Liver (tissue), 9 donors: ENCODE data around the gene ZDHHC19. TPM values are rescaled to one million over a fixed set of nuclear protein-coding genes. Genes with fewer than 3 reads are reported as not detected.
"Not testable (repeated sequence)": the region's sequence is repeated elsewhere in the genome, so short reads cannot be mapped to it uniquely, and the experiment has no call there.

Experiments used
- DNase-seq: peaks from one replicate; pipeline ENCODE4 v3.0.0-alpha.2; 2017; ENCODE audit warnings: low spot score
- H3K27ac ChIP-seq, 2 donors: one replicate each; pipeline ENCODE4 v1.7.0; 2013; ENCODE audit warnings: inconsistent platforms in 2 of 2, low read length in 2 of 2, control low read depth in 1 of 2, low read depth in 1 of 2, mild to moderate bottlenecking in 1 of 2
- H3K27me3 ChIP-seq, 4 donors: one replicate each; pipeline versions ENCODE4 v1.6.1 to v1.7.0; 2013; ENCODE audit warnings: low read length in 3 of 4, inconsistent platforms in 1 of 4, mild to moderate bottlenecking in 1 of 4, moderate library complexity in 1 of 4; ENCODE audit not compliant: control insufficient read depth in 4 of 4, insufficient read depth in 4 of 4
- H3K36me3 ChIP-seq, 4 donors: one replicate each; pipeline versions ENCODE4 v1.6.1 to v1.7.0; 2013; ENCODE audit warnings: low read length in 3 of 4, mild to moderate bottlenecking in 3 of 4, low read depth in 1 of 4, moderate library complexity in 1 of 4; ENCODE audit not compliant: control insufficient read depth in 4 of 4, insufficient read depth in 3 of 4
- H3K4me1 ChIP-seq, 4 donors: one replicate each; pipeline versions ENCODE4 v1.6.1 to v1.7.0; 2013; ENCODE audit warnings: low read length in 3 of 4, mild to moderate bottlenecking in 3 of 4, moderate library complexity in 1 of 4; ENCODE audit not compliant: control insufficient read depth in 4 of 4, insufficient read depth in 4 of 4
- H3K4me3 ChIP-seq, 3 donors: one replicate each; pipeline versions ENCODE4 v1.6.1 to v1.7.0; 2013; ENCODE audit warnings: low read length in 3 of 3, control low read depth in 1 of 3, low read depth in 1 of 3, mild to moderate bottlenecking in 1 of 3
- H3K9ac ChIP-seq, 2 donors: one replicate each; pipeline ENCODE4 v1.7.0; 2013; ENCODE audit warnings: low read length in 2 of 2, mild to moderate bottlenecking in 2 of 2, moderate library complexity in 2 of 2, control low read depth in 1 of 2, low read depth in 1 of 2
- H3K9me3 ChIP-seq, 4 donors: one replicate each; pipeline versions ENCODE4 v1.6.1 to v1.7.0; 2013; ENCODE audit warnings: low read length in 3 of 4; ENCODE audit not compliant: control insufficient read depth in 4 of 4
- EGR1 ChIP-seq, 2 donors: IDR thresholded peaks; 2 replicates each; pipeline ENCODE4 v1.6.1; 2016 to 2018; ENCODE audit warnings: antibody characterized with exemption in 2 of 2, low read depth in 2 of 2
- FOXA1 ChIP-seq: IDR thresholded peaks from 2 replicates; pipeline ENCODE4 v1.6.1; 2016; ENCODE audit warnings: antibody characterized with exemption
- FOXA2 ChIP-seq: IDR thresholded peaks from 2 replicates; pipeline ENCODE4 v1.6.1; 2016; ENCODE audit warnings: antibody characterized with exemption
- GABPA ChIP-seq, 2 donors: IDR thresholded peaks in 1 of 2; conservative IDR thresholded peaks in 1 of 2; 2 replicates each; pipeline ENCODE4 v1.6.1; 2016; ENCODE audit warnings: antibody characterized with exemption in 2 of 2, mild to moderate bottlenecking in 1 of 2, moderate library complexity in 1 of 2
- HNF4A ChIP-seq, 2 donors: conservative IDR thresholded peaks; 2 replicates each; pipeline ENCODE4 v1.6.1; 2016; ENCODE audit warnings: antibody characterized with exemption in 2 of 2, mild to moderate bottlenecking in 2 of 2
- HNF4G ChIP-seq: IDR thresholded peaks from 2 replicates; pipeline ENCODE4 v1.6.1; 2016; ENCODE audit warnings: antibody characterized with exemption
- JUND ChIP-seq, 2 donors: IDR thresholded peaks; 2 replicates each; pipeline ENCODE4 v1.6.1; 2016; ENCODE audit warnings: antibody characterized with exemption in 2 of 2
- NR2F2 ChIP-seq: IDR thresholded peaks from 2 replicates; pipeline ENCODE4 v1.6.1; 2016; ENCODE audit warnings: antibody characterized with exemption
- RAD21 ChIP-seq, 2 donors: IDR thresholded peaks; 2 replicates each; pipeline ENCODE4 v1.6.1; 2016; ENCODE audit warnings: antibody characterized with exemption in 2 of 2, mild to moderate bottlenecking in 2 of 2
- RXRA ChIP-seq, 2 donors: IDR thresholded peaks; 2 replicates each; pipeline ENCODE4 v1.6.1; 2017 to 2018; ENCODE audit warnings: antibody characterized with exemption in 2 of 2, mild to moderate bottlenecking in 1 of 2
- SP1 ChIP-seq: IDR thresholded peaks from 2 replicates; pipeline ENCODE4 v1.6.1; 2018; ENCODE audit warnings: antibody characterized with exemption, mild to moderate bottlenecking
- TAF1 ChIP-seq: conservative IDR thresholded peaks from 2 replicates; pipeline ENCODE4 v1.6.1; 2016; ENCODE audit warnings: antibody characterized with exemption, mild to moderate bottlenecking
- YY1 ChIP-seq: IDR thresholded peaks from 2 replicates; pipeline ENCODE4 v1.6.1; 2016; ENCODE audit warnings: antibody characterized with exemption, mild to moderate bottlenecking
- WGBS: extraction: QIAGEN DNeasy Blood & Tissue Kit; methylation state at CpG from one replicate; pipeline ENCODE4 v1.1.7; 2013; 5-methylcytosine and 5-hydroxymethylcytosine counted together
- polyA plus RNA-seq, 2 donors: library from polyadenylated mRNA; stranded (reverse) in 1 of 2; unstranded in 1 of 2; fragments of 200-250 nt in 1 of 2; fragments of >200 nt in 1 of 2; fragmentation: Nextera tagmentation in 1 of 2; extraction: Ambion mirVana in 1 of 2; gene quantifications; one replicate each; pipeline versions ENCODE4 v1.2.1 to v1.2.3, GENCODE V29; 2013 to 2015
- total RNA-seq, 2 donors: library from RNA; depleted of rRNA; stranded (reverse); fragments of >200 nt; gene quantifications; one replicate each; pipeline ENCODE4 v1.2.3, GENCODE V29; 2014
- TF ChIP-seq, protein P1 (sequence below): IDR thresholded peaks from 2 replicates; pipeline ENCODE4 v1.6.1; 2016; ENCODE audit warnings: antibody characterized with exemption
- donor health status: healthy.
- donor health status: healthy.
- donor health status: healthy.
- donor health status: healthy.
- donor health status: healthy.

ZDHHC19 gene
- total and polyA plus RNA-seq, 4 donors = 0.42 to 1.5 (median 0.81) TPM

DNA sequence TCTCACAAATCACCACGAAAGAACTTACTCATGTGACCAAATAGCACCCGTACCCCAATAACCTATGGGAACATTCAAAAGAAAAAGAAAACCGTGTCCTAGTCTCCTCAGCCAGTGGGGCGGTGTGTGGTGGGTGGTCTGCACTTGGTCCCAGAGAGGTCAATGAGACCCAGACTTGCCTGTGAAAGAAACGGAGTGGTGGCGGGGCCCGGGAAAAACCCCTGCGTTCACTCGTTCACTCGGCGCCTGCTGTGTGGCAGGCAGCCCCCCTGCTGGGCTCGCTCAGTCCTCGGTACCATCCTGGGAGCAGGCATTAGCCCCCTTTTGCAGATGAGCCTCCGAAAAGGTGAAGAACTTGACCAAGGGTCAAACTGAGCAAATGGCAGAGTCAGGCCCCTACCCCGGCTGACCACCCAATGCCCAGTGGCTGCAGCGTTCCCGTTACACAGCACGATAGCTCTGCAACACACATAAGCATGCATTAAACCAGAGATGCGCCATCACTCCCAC is 36.0 kb downstream of the ZDHHC19 start:
- DNase-seq = no peak
- H3K4me1 ChIP-seq = peaks cover 0 to 12% (median 6%) of the 10 kb centered on the region in 4 donors
- H3K27ac ChIP-seq = no peak overlapping the region
- TF ChIP-seq FOXA2 (no peak), FOXA1 (no peak), RXRA (IDR thresholded peaks at IDR 0.05) (no peak)
- H3K9ac ChIP-seq = no peak overlapping the region
- WGBS = 93% methylated on average over 19 of the region's 19 CpGs
- H3K27me3 ChIP-seq = no peaks in the 10 kb centered on the region
- H3K4me3 ChIP-seq = no peak overlapping the region
- no peaks in the 10 kb centered on the region for H3K36me3 ChIP-seq
- H3K9me3 ChIP-seq = no peaks in the 10 kb centered on the region

DNA sequence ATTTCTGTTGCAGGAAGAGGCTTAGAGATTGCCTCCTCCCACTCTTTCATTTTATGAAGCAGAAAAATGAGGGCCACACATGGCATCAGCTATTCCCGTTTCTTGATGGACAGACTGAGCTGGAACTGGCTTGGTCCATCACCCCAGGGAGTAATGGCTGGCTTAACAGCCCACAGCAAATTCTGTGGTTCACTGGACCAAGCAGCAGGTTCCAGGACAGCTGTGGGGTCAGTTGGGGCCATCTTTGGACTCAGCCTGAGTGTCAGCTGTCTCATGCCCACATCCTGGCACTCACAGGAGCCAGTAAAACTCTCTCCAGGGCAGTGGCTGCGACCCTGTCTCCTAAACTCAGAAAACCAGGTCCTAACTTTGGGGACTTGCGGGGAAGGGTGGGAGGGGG is 36.5 kb downstream of the ZDHHC19 start:
- H3K9ac ChIP-seq = no peak overlapping the region
- H3K4me1 ChIP-seq = peaks cover 0 to 10% (median 6%) of the 10 kb centered on the region in 4 donors
- H3K4me3 ChIP-seq = no peak overlapping the region
- no peaks in the 10 kb centered on the region for H3K27me3 ChIP-seq
- TF ChIP-seq RAD21 (IDR thresholded peaks at IDR 0.05) = no peak
- no peak for TF ChIP-seq FOXA1
- TF ChIP-seq SP1 = no peak
- TF ChIP-seq HNF4A (conservative IDR thresholded peaks at IDR 0.05) = no peak
- TF ChIP-seq EGR1 (IDR thresholded peaks at IDR 0.05; ENCODE audit: low read depth in 2 of 2) = no peak
- no peak for TF ChIP-seq YY1
- no peak for TF ChIP-seq NR2F2
- DNase-seq = no peak
- H3K36me3 ChIP-seq = no peaks in the 10 kb centered on the region
- WGBS = 94% methylated on average over 3 of the region's 3 CpGs
- no peaks in the 10 kb centered on the region for H3K9me3 ChIP-seq
- H3K27ac ChIP-seq = no peak overlapping the region

DNA sequence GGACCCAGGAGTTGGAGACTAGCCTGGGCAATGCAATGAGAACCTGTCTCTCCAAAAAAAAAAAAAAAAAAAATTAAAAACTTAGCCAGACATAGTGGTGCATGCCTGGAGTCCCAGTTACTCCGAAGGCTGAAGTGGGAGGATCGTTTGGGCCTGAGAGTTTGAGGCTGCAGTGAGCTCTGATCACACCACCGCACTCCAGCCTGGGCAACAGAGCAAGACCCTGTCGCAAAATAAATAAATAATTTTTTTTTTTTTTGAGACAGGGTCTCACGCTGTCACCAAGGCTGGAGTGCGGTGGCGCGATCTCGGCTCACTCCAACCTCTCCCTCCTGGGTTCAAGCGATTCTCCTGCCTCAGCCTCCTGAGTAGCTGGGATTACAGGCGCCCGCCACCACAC is 40.9 kb downstream of the ZDHHC19 start:
- H3K4me3 ChIP-seq, H3K9me3 ChIP-seq, H3K36me3 ChIP-seq, H3K9ac ChIP-seq, H3K27me3 ChIP-seq, DNase-seq, H3K4me1 ChIP-seq, H3K27ac ChIP-seq: not testable (repeated sequence)
- 97% methylated on average over 12 of the region's 12 CpGs for WGBS

DNA sequence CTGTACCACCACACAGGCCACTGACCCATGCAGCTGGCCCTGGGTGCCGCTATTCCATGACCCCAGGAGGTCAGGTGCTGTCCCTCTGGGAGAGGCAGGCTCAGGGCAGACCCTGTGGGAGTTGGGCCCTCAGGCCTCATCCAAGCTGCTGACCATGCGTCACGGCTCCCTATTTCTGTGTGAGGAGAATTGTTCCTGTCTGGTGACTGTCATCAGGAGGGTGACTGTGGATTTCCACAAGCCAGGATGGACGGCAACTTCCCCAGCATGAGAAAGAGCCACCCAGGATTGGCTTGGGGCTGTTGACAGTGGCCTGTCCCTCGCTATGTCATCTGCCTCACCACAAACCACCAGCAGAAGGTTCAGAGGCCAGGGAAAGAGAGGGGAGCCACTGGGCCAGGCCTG is 41.4 kb downstream of the ZDHHC19 start:
- H3K27ac ChIP-seq = no peak overlapping the region
- TF ChIP-seq SP1 (no peak), HNF4A (conservative IDR thresholded peaks at IDR 0.05) (no peak), HNF4G (no peak), JUND (IDR thresholded peaks at IDR 0.05) (no peak), FOXA1 (no peak), TAF1 (no peak), FOXA2 (no peak), GABPA (IDR thresholded peaks at IDR 0.05 in 1 of 2, conservative IDR thresholded peaks at IDR 0.05 in 1 of 2) (no peak)
- TF ChIP-seq, protein P1, sequence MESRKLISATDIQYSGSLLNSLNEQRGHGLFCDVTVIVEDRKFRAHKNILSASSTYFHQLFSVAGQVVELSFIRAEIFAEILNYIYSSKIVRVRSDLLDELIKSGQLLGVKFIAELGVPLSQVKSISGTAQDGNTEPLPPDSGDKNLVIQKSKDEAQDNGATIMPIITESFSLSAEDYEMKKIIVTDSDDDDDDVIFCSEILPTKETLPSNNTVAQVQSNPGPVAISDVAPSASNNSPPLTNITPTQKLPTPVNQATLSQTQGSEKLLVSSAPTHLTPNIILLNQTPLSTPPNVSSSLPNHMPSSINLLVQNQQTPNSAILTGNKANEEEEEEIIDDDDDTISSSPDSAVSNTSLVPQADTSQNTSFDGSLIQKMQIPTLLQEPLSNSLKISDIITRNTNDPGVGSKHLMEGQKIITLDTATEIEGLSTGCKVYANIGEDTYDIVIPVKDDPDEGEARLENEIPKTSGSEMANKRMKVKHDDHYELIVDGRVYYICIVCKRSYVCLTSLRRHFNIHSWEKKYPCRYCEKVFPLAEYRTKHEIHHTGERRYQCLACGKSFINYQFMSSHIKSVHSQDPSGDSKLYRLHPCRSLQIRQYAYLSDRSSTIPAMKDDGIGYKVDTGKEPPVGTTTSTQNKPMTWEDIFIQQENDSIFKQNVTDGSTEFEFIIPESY = no peak
- DNase-seq = no peak
- no peaks in the 10 kb centered on the region for H3K27me3 ChIP-seq
- no peak overlapping the region for H3K9ac ChIP-seq
- 93% methylated on average over 5 of the region's 5 CpGs for WGBS
- peaks cover 0 to 8% (median 6%) of the 10 kb centered on the region in 4 donors for H3K4me1 ChIP-seq
- no peaks in the 10 kb centered on the region for H3K36me3 ChIP-seq
- H3K9me3 ChIP-seq = no peaks in the 10 kb centered on the region
- H3K4me3 ChIP-seq = no peak overlapping the region
